Stimulated activated CD4-positive, alpha-beta T cell treated with anti-CD3 and anti-CD28 coated beads, Interleukin-1b, Interleukin-23, amount 100 ng/mL, for 1 hour (primary cell): ENCODE data around the gene ZBTB18.
A peak's percentile ranks its signal among the peaks of the same experiment; 100 is the strongest.
"Not testable (repeated sequence)": the region's sequence is repeated elsewhere in the genome, so short reads cannot be mapped to it uniquely, and the experiment has no call there.

Experiments used
- DNase-seq, 2 donors: peaks; one replicate each; pipeline ENCODE4 v3.0.0-alpha.2; 2020; ENCODE audit warnings: low read depth in 2 of 2

Gene ZBTB18

DNA sequence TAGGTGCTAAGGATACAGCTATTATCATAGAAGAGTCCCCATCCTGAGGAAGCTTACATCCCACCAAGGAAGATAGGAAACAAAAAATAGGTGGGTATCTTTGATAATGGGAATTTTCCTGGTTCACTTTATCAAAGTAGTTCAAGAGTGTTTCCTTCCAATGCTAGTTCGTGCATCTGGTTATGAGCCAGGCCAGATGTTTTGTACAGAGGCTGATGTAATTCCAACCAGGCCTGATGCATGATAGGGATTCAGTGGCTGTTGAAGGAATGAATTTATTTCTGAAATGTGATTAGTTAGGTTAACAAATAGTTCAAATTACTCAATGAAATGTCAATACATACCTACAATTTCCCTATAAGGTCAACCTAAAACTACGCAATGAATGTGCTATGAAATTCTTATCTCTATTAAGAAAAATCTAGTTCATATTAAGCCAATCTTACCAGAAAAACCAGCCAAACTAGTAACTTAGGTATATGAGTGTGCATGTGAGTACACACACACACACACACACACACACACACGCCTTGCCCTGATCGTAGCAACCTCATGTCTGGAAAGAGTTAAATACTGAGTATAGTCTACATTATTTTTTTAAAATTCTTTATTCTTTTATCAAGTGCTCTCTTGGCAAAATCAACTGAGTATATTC, 9.5 kb upstream of the ZBTB18 start:
- DNase-seq: no peak

DNA sequence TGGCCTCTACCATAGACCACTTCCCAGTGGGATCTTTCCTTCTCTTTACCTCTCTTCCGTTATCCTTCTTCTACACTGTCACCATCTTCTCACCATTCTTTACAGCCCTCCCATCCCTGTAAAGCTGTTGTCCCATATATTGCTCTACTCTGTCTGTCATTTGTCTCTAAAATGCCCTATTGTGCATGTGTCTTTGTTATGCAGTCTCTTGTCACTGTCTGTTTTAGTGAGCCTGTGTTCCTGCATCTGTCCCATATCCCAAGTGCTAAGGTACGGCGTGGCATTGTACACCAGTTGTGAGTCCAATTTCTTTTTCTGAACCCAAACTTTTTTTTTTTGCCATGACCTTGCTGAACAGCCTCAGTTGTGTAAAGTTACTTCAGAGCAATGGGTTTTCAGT, 8.8 kb upstream of the ZBTB18 start:
- no peak for DNase-seq

DNA sequence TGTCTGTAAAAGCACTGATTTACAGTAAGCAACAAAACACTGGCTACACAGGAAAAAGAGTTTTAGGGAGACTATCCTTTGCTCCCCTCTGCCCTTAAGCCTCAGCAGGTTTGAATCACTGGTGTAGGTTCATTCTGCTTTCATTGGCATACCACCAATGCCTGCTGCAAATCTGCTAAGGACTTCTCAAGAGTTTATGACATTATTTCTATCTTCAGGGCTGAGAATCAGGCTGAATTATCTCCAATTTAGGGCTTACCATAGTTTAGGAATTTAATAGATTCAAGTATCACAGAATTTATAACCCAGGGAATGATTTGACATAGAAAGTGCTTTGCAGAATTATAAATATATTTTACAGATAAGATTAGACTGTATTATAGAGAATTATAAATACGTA, 6.7 kb upstream of the ZBTB18 start:
- no peak for DNase-seq

DNA sequence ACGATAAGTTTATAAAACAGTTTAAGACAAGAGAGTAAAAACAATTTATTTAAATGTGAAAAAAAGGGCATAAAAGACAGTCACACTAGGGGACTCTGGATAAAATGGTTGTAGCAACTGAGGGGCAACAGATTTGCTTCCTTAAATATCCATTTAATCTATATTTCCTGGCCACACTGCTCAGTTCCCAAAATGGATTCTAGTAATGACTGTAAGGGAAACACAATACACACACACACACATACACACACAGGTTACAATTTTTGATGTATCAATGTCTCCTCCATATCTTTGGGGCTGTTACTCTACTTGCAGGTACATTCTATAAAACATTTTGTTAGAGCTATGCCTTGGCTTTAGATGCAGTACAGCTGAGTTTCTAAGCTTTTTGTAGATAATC, 4.8 kb upstream of the ZBTB18 start:
- DNase-seq: not testable (repeated sequence)

DNA sequence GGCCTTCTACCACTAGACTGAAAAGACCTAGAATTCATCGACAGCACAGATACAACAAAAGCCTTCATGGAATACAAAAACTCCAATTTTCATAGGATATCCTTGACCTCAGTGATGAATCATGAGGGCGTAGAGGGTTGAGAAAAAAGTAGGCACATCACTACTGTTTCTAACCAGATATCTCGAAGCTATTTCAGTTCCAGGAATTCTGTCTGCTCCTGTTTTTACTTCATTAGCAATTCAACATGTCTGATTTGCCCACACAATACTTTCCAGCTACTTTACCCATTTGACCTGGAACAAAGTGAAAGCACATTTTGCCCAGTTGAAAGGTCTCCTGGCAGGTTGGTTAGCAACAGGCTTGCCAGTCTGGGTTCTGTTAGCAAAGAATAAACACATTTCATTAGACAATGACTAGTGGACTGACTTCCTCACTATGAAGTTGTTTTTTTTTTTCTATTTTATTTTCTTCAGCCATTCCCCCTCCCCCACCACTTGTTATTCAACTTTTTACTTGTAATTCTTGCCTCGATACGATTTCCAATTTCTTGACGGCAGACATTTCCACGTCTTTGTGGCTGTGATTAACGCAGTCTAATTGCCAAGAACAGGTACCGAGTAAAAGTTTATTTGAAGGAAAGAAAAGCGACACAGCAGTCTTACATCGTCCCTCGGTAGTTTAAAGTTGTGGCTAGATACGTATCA, 4.0 kb upstream of the ZBTB18 start:
- DNase-seq: no peak

DNA sequence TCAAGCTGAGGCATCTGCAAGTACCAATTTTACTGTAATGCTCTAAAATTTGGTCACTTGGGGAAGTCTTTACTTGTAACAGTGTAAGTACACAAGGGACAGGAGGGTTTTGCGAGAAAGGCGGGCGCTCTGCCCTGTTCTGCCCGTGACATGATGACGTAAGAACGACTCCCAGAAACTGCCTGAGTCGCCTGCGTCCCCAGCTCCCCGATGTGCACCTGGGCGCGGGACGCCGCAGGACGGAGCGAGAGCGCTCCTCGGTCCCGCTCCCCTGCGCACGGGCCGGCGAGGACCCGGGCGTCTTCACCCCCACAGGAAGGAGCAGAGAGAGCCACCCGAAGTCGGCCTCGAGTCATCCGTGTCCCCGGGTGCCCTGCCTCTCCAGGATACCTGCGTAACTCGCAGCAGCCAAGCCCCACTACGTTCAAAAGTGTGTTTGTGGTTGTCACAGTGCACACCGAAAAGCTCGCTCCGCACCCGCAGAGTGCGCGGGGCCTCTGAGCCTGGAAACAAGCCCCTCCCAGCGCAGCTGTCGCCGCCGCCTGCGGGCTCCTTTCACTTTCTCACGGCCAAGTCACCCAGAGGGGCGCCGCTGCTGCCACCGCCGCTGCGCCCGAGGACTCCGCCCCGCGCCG, 3.3 kb upstream of the ZBTB18 start:
- no peak for DNase-seq

DNA sequence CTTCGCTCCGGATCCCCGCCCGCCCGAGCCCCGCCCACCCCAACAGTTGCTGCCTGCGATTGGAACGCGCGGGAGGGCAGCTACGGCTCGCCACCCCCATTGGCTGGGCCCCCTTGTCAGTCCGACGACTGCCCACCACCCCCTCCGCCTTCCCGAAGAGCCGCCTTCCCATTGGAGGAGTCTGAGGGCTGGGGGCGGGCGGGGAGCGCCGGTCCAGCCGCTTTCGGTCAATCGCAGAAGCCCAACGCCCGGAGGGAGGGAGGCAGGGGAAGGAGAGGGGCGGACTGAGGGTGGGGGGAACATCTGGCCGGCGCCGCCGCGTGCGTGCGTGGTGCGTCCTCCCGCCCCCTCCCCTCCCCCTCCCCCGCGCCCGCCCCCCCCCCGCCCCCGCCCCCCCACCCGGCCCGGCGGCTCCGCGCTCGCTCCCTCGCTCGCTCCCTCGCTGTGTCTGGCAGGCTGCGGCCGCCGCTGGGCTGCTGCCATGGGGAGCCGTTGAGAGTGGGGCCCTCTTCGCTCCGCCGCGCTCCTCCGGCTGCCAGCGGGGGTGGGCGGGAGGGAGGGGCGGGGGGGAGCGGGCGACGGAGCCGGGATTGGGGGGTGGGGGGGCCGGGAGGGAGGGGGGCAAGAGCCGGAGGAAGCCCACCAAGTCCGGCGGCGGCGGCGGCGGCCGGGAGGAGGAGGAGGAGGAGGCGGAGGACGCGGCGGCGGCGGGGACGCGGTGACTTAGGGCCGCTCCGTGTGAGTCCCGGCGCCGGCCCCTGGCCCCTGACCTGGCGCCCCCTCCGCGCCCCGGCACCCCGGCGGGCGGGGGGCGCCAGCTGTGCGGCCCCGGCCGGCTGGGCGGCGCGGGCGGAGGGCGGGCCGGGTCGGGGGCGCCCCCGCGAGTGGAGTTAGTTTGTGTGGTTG, 2.6 kb upstream of the ZBTB18 start:
- DNase-seq: peak; percentile 83 to 99

DNA sequence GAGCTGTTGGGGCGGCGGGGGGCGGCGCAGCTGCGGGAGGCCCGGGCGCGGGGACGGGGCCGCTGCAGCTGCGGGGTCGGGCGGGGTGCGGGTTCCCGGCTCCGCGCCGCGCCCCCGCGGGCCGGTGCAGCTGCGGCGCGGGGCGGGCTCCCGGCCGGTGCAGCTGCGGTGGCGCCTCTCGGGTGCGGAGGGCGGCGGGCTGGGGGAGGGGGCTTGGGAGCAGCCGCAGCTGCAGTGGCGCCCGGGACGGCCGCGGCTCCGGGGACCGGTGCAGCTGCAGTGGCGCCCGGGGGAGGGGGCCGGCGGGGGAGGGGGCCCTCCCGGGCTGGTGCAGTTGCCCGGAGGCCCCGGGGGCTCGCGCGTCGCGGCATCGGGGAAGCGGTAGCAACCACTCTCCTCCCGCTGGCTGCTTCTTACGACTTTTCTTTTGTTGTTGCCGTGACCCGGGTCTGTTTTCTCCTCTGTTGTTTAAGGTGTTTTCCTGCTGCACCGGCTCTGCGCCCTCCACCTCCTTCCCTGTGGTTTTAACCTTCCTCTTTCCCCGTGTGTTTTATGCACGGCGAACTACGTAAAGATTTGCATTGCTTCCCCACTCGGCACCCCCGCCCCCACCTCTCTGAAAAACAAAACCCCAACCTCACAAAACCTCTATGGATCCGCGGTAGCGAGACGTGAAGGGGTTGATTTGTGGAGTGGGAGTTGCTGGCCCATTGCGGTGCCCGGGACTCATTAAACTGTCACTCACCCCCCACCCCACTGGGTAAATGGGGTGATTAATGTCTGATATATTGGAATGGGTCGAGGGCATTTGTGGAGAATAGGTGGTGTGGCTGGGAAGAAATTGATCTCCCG, 1.7 kb upstream of the ZBTB18 start:
- peak in 1 of 2 donors; percentile 8 for DNase-seq

DNA sequence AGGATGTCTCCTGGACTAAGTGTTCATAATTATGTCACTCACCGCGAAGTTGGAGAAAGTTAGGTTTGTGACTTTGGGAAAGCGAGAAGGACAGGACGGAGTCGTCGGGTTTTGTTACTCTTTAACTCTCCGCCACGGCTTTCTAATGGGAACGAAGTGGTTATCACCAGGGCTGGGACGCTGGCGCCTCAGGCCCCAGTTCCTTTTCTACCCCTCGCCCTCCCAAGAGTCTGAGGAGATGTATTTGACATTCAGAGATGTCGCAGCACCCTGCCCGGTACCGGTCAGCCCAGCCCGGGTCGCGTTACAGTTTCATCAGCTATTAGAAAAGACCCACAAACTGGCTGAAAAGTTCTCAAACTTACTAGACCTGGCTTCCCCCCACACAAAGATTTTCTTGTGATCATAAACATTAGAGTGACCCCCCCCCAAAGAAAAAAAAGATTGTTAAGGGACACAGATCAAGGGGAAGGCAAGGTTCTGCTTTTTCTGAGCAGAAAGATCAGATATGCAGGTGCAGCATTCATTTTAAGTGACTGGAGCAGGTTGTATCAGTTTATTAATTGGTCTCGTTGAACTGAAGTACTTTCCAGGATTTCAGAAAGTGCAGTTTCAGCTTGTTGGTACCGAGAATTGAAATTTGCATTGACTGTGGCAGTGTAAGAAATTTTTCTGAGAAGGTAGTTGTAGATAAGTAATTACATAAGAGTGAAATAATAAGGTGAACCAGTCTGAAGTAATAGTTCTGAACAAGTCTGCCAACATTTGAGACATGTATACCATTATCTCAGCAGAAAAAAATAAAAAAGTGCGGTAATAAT, 859 bp upstream of the ZBTB18 start:
- DNase-seq: no peak

DNA sequence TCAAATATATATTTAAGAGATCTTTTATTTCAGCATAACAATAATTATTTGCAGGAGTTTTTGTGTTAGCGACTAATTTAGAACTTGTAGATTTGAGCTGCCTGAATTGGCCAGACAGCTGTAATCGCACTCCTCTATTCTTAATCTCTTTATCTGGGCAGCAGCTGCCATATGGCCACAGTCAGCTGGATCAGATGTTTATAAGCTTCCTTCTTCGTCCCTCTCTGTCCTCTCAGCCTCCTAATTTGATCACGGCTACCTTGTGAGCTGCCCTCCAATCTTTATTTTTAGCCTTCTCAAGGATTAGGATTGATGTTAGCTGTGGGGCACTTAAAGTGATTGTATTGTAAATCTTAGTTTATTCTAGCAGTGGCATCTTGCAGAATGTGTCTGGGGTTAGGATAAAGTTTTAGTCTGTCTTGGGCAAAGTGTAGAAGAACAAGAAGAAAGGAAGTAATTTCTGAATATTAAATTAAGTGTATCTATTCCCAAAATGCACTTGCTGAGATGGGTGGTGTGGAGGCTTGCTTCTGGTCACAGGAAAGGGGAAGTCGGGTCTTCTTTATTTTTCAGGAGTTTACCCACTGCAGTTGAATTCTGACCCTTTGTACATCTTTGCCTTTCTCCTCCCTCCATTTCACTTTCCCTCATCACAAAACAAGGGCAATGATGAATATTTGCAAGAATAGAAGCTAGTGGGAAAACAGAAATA, 1.1 kb downstream of the ZBTB18 start:
- no peak for DNase-seq

DNA sequence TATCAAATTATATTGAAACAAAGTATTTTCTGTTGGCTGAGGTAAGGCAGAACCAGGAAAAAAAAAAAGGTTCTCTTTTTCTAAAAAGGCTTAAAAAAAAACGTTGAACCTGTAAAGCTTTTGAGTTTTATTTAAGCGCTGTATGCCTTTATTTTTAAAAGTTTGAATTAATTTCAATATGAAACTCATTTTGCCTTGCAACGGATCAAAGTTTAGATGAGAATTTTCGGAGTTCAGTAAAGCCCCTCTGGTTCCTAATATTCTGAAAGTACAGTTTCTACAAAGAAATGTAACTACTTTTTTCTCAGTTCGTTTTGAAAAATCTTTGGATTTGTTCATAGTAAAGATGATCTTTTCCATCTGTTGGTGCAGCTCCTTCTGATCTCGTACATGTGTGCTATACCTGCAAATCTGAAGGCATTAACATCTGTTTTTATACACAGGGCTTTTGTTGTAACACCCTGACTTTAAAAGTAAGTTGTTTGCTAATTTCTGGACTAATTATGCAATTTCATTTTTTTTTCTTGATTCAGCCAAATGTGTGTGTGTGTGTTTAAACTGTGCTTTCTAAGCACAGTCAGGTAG, 1.7 kb downstream of the ZBTB18 start:
- DNase-seq: no peak

DNA sequence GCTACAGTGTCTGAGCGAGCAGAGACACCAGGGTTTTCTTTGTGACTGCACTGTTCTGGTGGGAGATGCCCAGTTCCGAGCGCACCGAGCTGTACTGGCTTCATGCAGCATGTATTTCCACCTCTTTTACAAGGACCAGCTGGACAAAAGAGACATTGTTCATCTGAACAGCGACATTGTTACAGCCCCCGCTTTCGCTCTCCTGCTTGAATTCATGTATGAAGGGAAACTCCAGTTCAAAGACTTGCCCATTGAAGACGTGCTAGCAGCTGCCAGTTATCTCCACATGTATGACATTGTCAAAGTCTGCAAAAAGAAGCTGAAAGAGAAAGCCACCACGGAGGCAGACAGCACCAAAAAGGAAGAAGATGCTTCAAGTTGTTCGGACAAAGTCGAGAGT, 2.7 kb downstream of the ZBTB18 start:
- DNase-seq: no peak

DNA sequence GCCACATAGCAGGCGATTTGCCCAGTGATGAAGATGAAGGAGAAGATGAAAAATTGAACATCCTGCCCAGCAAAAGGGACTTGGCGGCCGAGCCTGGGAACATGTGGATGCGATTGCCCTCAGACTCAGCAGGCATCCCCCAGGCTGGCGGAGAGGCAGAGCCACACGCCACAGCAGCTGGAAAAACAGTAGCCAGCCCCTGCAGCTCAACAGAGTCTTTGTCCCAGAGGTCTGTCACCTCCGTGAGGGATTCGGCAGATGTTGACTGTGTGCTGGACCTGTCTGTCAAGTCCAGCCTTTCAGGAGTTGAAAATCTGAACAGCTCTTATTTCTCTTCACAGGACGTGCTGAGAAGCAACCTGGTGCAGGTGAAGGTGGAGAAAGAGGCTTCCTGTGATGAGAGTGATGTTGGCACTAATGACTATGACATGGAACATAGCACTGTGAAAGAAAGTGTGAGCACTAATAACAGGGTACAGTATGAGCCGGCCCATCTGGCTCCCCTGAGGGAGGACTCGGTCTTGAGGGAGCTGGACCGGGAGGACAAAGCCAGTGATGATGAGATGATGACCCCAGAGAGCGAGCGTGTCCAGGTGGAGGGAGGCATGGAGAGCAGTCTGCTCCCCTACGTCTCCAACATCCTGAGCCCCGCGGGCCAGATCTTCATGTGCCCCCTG, 3.3 kb downstream of the ZBTB18 start:
- no peak for DNase-seq

DNA sequence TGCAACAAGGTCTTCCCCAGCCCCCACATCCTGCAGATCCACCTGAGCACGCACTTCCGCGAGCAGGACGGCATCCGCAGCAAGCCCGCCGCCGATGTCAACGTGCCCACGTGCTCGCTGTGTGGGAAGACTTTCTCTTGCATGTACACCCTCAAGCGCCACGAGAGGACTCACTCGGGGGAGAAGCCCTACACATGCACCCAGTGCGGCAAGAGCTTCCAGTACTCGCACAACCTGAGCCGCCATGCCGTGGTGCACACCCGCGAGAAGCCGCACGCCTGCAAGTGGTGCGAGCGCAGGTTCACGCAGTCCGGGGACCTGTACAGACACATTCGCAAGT, 3.8 kb downstream of the ZBTB18 start:
- DNase-seq: no peak

DNA sequence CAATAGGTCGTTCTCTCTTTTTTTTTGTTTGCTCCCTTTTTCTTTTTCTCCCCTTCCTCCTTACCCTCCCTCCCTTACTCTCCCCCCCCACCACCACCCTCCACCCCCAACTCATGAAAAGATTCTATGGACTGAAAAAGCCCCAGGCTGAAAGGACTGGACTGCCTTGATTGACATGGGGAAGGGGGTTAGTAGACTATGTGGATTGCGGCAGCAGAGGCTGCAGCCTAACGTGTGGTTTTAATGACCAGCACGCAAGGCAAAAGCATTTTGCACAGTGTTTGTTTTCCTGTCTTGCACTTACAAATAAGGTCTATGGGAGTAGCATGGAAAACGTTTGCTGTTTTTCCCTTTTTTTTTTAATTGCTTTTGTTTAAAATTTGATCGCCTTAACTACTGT, 5.5 kb downstream of the ZBTB18 start:
- no peak for DNase-seq

DNA sequence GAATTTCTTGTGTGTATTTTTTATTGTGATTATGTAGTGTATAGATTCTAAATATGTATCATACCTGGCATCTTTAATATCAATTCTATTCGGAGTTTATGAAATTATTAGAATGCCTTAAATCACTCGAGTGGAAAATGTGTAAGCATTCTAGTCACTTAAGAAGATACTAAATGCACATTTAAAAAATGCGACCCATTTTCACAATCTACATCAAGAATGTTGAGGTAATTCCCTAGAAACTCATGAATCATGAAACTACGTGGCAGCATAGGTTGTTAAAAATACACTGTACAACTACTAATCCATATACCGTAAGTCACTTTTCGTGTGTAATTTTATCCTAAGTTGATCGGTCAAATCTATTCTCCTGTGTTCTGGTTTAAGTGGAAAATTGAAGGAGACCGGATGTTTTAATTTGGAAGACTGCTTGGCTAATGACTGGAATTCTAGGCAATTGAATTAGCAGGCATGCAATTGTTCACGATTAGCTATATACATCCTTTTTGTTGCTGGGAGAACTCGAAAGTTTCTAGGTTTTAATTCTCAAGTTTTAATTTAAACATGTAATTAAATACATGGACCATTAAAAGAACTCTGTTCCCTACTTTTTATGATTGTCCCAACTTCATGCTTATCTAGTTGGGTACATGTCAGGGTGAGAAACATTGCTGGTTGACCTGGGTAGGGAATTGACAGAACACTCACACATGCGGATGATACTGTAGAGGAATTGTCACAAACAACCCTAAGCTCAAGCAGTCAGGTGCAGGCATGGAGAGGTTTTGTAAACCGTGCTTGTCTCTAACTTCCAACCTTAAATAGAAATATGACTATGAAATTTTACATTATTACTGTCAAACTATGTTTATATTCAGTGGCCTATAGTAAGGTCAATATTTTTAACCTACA, 6.6 kb downstream of the ZBTB18 start:
- no peak for DNase-seq

DNA sequence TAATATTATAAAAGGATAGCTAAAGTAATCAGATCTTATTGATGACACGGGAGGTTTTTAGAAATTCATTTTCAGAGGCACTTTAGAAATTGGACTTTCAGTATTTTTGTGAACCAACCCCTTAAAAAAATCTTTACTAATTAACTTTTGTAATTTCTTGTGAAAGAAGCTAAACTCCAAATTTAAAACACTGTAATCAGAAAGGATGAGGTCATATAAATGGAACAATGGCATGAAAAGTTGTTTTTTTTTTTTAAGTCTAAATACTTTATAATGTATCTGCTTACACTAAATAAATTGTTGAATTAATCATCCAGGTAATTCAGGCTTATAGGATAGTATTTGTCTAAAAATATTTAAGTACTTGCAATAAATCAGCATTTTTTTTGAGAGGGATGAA, 9.0 kb downstream of the ZBTB18 start:
- no peak for DNase-seq

DNA sequence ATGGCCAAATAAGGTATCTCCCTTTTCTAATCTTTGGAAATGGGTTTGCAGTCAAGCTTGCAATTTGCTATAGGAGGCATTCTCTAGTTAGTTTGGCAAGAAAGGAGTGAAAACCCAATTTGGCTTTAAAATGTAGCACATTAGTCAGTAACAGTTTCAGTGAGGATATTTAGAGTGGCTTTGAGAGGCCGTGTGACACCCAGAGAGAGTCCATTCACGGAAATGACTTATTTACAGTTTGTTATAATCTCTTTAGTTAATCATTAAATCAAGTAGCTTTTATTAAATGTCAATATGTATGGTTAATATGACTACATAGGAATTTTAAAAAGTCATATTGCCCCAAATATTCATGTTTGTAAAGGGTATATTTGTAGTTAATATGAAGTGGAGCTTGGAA, 9.6 kb downstream of the ZBTB18 start:
- DNase-seq: no peak
